Right hindlimb (tissue), 1 donor: ENCODE measurements around the gene ADAMTS15.
A peak's percentile ranks its signal among the peaks of the same experiment; 100 is the strongest.

Experiments
- DNase-seq: peaks from one replicate; pipeline ENCODE4 v3.0.0-alpha.2; 2018

The ADAMTS15 gene, protein sequence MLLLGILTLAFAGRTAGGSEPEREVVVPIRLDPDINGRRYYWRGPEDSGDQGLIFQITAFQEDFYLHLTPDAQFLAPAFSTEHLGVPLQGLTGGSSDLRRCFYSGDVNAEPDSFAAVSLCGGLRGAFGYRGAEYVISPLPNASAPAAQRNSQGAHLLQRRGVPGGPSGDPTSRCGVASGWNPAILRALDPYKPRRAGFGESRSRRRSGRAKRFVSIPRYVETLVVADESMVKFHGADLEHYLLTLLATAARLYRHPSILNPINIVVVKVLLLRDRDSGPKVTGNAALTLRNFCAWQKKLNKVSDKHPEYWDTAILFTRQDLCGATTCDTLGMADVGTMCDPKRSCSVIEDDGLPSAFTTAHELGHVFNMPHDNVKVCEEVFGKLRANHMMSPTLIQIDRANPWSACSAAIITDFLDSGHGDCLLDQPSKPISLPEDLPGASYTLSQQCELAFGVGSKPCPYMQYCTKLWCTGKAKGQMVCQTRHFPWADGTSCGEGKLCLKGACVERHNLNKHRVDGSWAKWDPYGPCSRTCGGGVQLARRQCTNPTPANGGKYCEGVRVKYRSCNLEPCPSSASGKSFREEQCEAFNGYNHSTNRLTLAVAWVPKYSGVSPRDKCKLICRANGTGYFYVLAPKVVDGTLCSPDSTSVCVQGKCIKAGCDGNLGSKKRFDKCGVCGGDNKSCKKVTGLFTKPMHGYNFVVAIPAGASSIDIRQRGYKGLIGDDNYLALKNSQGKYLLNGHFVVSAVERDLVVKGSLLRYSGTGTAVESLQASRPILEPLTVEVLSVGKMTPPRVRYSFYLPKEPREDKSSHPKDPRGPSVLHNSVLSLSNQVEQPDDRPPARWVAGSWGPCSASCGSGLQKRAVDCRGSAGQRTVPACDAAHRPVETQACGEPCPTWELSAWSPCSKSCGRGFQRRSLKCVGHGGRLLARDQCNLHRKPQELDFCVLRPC

DNA sequence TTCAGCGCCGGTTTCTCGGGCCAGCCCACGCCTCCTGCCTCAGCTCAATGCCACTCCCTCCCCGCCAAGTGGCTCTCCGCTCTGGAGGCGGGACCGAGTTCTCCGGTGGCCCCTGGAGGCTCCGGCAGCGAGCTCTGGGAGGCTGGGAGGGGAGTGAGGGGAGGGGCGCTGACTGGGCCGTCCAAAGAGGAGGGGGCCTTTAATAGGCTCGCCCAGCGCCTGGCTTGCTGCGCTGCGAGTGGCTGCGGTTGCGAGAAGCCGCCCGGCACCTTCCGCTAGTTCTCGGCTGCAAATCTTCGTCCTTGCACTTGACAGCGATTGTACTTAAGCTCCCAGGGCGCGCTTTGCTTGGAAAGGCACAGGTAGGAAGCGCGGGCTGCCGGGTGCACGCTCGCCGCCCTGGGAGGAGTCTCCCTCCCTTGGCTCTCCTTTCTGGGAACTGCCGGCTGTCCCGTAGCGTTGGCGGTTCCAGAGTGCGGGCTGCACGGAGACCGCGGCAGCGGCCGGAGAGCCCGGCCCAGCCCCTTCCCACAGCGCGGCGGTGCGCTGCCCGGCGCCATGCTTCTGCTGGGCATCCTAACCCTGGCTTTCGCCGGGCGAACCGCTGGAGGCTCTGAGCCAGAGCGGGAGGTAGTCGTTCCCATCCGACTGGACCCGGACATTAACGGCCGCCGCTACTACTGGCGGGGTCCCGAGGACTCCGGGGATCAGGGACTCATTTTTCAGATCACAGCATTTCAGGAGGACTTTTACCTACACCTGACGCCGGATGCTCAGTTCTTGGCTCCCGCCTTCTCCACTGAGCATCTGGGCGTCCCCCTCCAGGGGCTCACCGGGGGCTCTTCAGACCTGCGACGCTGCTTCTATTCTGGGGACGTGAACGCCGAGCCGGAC lies at the start of gene ADAMTS15:
Gene ADAMTS15 (plus strand): TSS at position 230 of the 894 bp plus-strand sequence. CDS start 329 bp downstream, at position 559.
- peak; percentile 95 for DNase-seq

DNA sequence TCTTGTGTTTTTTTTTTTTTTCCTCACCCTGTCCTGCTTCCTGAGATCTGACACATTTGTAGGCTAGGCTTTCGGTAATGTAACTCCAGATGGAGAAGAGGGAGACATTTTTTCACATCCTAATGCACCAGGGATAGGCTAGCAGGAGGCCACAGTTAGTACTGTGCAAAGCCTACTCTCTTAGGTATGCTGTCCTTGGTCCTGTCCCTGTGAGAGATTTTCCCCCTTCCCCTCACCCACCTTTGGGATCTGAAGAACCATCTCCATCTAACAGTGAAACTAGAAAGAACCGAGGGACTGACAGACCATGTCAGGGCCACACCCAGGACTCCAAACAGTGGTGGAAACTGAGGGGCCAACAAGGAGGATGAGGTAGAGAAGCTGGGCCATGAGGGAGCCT lies 49.2 kb upstream of the ADAMTS15 start:
- no peak for DNase-seq

DNA sequence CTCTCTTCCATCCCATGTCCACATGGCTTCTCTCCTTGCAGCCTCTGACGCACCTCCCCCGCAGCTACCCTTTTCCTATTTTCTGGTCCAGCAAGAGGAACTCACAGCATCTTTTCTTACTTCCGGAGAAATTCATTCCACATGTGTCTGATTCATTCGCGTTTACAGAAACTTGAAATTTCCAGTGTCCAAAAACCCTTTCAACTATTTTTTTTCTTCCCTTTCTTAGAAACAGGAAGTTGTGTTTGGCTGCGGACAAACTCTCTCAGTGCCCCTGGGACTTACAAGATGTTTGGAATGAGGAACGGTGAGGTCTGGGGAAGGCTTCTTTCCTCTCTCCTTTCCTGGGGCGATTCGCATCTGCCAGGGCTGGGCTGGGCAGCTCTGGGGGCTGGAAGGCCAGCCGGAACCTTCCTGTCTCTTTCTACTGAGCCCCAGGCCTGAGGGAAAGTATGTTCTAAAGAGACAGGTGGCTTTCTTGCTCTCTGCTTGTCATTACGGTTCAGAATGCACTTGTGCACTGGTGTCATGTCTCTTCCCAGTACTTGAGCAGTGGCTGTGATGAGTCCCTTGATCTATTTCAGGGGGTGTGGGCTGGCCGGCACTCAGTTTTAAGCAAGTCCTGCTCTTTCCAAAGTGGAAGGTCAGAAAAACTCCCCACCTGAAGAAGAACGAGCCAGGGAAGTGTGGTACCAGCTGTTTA lies 47.5 kb upstream of the ADAMTS15 start:
- DNase-seq, result peak; percentile 66

DNA sequence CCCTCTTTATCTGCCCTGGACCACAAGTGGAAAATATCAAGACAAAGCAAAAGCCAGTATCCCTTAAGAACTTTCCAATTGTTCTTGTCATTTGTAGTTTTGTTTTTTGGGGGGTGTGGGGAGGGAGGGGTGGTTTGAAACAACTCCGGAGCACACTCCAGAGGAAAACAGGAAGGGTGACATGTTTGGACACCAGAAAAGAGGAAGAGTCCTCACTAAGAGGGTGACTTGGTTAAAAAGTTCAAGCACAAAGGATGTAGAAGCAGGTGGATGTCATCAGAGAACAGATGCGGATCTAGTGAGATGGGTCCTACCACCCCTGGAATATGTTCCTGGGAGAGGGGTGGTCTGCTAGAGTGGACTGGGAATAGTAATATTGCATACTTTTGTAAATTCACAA lies 45.9 kb upstream of the ADAMTS15 start:
- no peak for DNase-seq

DNA sequence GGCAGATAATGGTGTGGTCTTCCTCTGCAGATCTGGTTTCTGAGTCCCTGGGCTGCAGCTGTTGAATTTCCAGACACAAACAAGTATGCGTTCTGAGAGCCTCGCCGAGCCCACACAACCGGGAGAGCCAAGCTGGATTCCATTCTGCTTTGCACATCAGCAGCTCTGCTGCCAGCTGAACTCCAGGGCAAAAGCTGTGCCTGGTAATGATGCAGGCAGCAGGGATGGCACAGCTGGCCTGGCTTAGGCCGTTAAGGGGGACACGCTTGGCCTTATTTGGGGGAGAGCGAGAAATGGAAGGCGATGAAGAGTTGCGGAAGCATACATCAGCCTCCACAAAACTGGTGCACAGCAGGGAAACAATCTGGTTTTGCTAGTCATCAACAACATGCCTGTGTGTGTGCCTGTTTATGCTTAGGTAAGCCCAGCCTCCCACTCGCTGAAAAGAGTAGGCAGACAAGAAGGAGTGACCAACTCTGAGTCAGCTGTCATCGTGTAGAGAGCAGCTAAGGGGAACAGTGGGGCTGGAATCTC lies 45.1 kb upstream of the ADAMTS15 start:
- peak; percentile 91 for DNase-seq

DNA sequence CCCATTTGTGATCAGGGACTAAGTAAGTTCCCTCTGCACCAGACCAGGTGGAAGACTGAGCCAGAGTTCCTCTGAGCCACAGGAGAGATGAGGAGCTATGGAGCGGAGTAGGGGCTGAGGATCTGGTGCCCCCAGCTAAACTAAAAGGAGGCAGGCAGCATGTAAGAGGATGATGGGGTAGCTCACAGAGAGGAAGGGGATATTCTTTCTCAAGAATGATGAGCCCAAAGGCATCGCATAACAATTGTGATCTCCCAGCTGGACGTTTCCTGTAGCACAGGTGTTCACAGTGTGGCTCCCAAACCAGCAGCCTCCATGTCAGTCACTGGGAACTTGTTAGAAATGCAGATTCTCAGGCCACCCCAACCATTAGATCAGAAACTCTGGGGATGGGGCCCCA lies 44.5 kb upstream of the ADAMTS15 start:
- DNase-seq, result no peak

DNA sequence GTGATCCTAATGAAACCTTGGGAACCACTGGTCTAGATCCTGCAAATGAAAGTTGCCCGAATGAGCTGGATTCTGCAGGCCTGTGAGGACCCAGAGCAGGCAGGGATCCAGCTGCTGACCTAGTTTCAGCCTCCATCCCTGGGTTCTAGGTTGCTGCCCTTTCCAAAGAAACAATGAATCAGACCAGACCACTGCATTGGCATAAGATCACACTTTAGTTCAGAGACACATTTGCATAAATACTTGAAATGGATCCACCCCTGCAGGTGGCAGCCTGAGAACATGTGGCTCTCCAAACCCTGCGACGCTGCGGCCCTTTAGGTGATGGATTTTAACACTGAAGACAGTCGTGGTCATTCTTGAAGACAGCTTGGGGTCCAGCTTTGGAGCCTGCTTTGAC lies 43.7 kb upstream of the ADAMTS15 start:
- no peak for DNase-seq

DNA sequence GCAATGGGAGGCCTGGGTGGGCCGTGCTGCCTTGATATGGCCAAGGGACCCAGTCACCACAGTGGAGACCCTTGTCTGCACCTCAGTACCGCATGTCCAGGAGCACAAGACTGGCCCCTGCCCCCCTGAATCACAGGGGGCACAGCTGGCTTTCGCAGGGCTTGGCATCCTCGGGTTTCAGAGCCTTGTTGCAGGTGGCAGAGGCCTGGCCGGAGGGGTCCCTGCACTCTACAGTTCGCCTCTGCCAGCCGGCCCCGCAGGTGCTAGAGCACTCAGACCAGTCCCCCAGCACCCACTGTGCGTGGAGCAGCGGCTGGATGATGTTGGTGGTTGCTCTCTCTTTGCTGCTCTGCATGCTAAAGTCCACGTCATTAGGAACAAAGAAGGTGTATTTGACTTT lies 43.0 kb upstream of the ADAMTS15 start:
- DNase-seq, result no peak

DNA sequence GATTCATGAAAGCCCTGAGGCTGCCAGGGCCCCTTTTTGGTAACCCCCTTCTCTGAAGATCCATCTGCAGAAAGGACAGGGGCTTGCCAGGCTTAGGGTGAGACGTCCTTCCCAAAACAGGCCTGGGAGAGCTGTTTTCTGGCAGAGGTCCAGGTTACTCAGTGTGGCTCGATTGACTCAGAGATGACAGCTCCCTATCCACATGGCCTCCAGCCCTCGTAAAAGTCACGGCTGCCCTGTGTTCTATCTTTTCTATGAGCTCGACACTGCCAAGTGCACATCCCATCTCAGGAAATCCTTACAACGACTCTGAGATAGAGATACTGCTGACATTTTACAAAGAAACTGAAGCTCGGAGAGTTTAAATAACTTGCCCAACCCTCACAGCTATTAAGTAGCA lies 40.5 kb upstream of the ADAMTS15 start:
- DNase-seq, result no peak

DNA sequence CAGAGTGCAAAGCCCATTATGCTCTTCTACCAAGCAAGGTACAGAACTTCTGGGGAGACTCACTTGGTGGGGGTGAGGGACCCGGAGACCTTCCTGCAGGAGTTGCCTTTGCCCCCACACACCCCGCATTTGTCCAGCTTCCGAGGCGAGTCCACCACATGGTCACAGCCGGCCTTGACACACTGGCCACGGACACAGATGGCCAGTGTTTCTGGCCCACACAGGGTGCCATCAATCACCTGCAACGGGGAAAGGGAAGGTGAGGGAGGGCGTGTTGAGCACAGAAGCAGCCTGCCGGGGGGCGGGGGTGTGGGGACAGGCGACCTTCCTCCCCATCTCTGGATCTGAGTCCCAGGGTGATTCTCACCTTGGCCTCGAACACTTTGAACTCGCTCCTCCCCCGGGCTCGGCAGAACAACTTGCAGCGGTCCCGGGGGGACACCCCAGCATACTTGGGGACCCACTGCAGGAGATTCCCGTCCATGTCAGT lies 40.0 kb upstream of the ADAMTS15 start:
- no peak for DNase-seq

DNA sequence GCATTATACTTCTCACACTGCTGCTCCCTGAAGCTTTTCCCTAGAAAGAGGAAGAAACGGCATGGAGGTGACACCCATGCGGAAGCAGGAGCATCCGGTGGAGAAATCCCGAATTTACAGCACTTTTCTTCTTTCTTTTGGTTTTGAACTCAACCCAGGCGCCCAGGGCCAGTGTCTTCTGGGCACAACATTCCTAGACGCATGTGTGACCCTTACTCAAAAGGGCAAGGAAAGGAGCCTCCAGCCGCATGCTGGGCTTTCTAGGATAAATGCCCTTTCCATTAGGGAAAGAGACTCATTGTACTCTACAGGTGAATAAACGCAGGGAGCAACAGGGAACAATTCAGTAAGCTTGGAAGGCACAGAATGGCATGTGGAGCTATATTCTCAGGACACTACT lies 39.5 kb upstream of the ADAMTS15 start:
- DNase-seq, result no peak

DNA sequence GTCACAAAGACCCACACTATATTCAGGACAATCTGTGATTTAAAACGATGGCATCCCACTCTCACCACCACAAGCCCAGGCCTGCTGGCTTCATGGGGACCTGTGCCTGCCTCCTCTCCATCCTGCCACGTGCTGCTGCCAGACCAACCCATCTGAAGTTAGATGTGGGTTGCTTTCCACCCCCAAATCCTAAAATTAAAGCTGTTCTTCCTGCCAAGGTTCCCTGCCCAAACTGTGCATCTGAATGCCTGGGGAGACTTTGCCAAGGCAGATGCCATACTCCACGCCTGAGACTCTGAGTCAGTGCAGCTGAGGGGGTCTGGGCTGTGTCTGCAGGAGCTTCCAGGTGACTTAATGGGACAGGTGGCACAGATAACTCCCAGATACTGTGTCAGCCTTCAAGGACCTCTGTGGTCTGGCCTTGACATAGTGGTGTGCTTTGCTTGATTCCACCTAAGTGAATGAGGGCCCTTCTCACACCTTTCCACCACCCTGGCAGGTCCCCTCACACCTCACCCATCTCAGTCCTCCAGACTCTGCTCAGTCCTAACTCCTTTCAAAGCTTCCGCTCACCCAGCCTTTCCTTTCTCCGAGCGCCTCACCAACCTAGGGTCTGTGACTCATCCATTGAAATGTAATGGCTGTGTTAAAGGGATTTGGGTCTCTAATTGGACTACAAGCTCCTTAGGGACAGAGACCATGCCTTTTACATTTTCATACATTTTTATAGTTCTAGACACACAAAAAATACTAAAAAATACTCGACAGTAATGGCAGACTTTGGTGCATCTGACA lies 38.7 kb upstream of the ADAMTS15 start:
- DNase-seq, result no peak

DNA sequence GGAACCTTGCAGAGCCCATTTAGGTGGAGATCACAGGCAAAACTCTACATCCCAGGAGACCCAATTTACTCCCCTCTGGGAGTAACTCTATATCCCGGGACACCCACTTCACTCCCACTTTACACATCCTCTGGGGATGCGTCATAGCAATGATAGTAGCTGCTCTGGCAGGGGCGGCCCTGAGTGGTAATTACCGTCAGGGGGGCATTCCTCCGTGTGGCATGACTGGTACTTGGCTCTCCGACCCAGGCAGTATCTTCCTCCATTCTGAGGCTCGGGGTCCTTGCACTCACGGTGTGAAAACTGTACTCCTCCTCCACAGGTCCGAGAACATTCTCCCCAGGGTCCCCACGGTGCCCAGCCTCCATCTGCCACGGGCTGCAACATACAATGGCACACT lies 37.2 kb upstream of the ADAMTS15 start:
- no peak for DNase-seq

DNA sequence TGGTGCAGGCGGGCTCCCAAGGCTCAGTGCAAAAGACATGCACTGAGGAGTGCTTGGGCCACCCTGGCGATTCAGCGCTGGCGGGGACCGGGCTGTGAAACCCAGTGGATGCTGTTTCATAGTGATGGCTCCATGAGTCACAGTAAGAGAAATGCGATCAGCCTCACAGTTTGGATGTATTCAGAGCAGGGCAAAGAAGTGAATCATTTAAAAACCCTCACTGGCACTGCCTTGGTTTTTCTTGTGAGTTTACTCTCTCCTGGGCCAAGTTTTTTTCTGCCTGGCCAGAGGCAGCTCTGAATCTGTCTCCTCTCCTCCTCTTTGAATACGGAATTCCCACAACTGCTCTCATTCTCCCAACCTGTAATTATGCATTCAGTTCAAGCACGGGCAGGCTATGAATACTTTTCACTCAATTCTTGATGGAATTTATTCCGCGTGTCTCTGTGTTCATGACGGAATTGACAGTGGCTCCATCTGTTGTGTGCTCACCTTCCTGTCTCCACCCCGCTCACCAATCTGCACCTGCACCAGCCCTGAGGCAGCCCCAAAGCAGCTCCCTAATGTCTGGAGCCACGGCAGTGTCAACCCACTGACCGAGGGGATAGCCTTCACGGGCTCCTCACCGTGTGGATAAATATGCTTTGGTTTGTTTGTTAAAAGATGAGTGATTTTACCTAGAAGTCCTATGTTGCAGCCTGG lies 34.9 kb upstream of the ADAMTS15 start:
- DNase-seq, result no peak

DNA sequence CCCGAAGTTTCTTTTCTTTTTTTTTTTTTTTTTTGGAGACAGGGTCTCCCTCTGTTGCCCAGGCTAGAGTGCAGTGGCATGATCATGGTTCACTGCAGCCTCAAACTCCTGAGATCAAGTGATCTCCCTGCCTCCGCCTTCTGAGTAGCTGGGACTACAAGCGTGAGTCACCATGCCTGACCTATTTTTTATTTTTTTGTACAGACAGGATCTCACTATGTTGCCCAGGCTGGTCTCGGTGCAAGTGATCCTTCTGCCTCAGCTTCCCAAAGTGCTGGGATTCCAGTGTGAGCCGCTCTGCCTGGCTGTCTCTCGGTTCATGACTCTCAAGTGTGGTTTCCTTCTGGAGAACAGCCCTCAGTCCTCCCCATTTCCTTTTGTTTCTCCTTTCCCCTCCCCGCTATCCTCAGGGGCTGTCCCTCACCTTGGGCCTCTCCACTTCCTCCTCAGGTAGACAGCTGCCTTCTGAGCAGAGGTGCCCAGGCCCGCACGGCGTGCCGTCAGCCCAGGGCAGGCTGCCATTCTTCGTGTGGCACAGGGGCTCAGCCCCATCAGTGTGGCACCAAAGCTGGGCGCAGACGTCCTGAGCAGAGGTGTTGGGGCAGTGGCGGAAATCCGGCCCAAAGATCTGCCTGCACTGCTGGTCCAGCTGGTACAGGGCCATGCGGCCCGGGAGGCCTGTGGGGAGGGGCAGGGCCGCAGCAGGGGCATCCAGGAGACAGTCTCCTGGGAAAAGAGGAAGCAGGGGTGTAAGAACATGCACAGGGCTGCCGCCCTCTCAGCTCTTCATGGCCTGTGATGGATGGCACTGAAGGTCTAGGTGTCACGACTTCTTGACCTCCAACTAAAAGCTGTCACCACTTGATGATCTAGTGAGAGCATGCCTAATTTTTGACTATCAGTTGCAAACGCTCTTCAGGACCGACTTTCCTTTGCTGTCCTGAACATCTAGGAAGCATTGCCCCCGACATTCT lies 34.1 kb upstream of the ADAMTS15 start:
- no peak for DNase-seq

DNA sequence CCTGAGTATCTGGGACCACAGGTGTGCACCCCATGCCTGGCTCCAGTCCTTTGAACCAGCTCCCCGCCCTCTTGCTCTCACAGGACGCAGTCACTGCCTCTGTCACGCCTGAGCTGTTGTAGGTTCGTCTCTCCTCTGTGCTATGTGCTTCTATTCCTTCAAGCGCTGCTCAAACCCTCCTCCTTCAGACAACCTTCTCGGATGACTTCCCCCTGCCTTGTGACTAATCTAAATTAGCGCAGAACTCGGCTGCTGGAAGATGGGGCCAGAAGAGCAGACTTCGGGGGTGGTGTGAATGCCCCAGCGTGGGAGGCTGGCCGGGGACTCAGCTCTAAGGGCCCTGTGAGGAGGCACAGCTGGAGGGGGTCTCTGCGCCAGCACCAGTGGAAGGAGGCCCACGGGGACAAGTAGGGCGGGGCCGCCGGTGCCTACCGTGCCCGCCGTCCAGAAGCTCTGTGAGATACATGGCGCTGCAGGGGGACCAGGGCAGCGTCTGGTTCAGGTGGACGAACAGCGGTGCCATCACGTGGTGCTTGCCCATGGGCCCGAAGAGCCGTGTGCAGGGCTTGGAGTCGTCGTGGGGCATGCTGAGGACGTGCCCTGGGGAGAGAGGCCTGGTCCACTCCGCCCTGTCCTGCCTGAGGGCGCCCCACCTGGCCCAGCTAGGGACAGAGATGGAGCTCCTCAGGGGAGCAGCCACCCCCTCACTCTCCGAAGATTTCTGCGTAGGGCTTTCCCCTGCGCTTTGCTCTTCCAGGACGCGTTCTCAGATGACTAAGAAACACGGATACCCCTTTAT lies 32.5 kb upstream of the ADAMTS15 start:
- DNase-seq, result no peak

DNA sequence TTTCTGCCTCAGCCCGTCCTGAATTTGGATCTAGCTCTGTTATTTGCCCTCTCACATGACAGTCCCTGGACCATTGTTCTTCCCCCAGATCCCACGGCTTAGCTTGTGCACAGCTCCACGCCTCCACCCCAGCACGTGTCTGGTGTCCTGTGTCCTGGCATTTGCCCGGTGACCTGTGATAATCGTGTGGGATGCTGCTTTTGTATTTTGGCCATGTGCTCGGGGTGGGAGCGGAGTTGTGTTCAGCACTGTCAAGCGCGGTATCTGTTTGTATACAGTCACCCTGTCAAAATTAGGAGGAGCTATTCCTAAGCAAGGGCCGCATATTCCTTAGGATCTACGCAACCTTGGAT lies 31.9 kb upstream of the ADAMTS15 start:
- DNase-seq, result no peak

DNA sequence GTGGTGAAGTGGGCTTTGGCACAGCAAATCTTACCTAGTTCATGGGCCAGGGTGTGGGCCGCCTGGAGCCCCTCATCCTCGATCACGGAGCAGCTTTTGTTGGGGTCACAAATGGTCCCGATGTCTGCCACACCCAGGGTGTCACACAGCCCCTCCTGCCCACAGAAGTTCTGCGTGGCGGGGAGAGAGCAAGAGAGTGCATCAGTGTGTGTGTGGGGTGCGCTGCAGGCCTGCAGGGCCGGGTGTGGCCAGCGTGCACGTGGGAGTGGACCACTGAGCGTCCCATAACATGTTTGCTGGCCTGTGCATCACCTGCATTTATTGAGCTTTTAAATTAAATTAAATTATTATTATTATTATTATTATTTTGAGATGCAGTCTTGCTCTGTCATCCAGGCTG lies 31.5 kb upstream of the ADAMTS15 start:
- DNase-seq, result no peak
